Transverse colon (tissue), 4 donors: ENCODE data around the gene NRF1. TPM values are rescaled to one million over a fixed set of nuclear protein-coding genes. Genes with fewer than 3 reads are reported as not detected.
"Not testable (repeated sequence)": the region's sequence is repeated elsewhere in the genome, so short reads cannot be mapped to it uniquely, and the experiment has no call there.

Experiments used
- DNase-seq: peaks from one replicate; pipeline ENCODE4 v3.0.0-alpha.2; 2019
- H3K27ac ChIP-seq, 4 donors: fragments of 200-600 bp; sonication (generic); 2 replicates each; pipeline ENCODE4 v1.5.1; 2016 to 2018; ENCODE audit warnings: inconsistent platforms in 4 of 4
- H3K27me3 ChIP-seq: fragments of 200-600 bp; sonication (generic); 2 replicates; pipeline ENCODE4 v1.5.1; 2017; ENCODE audit warnings: inconsistent platforms
- H3K36me3 ChIP-seq, 4 donors: fragments of 200-600 bp; sonication (generic); 2 replicates each; pipeline ENCODE4 v1.5.1; 2017 to 2019; ENCODE audit warnings: inconsistent platforms in 4 of 4
- H3K4me1 ChIP-seq, 4 donors: fragments of 200-600 bp; sonication (generic); 2 replicates each; pipeline ENCODE4 v1.5.1; 2017 to 2020; ENCODE audit warnings: inconsistent platforms in 4 of 4
- H3K4me3 ChIP-seq, 4 donors: fragments of 200-600 bp; sonication (generic); 1 replicate in 1 of 4; 2 replicates in 3 of 4; pipeline versions ENCODE4 v1.5.1 to v1.6.1; 2017 to 2019; ENCODE audit warnings: inconsistent platforms in 4 of 4
- H3K9me3 ChIP-seq, 2 donors: fragments of 200-600 bp; sonication (generic); 2 replicates each; pipeline ENCODE4 v1.5.1; 2017 to 2019; ENCODE audit warnings: inconsistent platforms in 2 of 2
- EP300 ChIP-seq: sonication (generic); formaldehyde crosslinking; IDR thresholded peaks from one replicate; pipeline ENCODE4 v1.6.1; 2017; ENCODE audit warnings: antibody characterized with exemption, low read depth
- POLR2A ChIP-seq: fragments of 450-650 bp; IDR thresholded peaks from one replicate; pipeline ENCODE4 v1.6.1; 2016; ENCODE audit warnings: antibody characterized with exemption, mild to moderate bottlenecking, moderate library complexity
- POLR2AphosphoS5 ChIP-seq, 3 donors: sonication (generic); formaldehyde crosslinking; IDR thresholded peaks; one replicate each; pipeline ENCODE4 v1.6.1; 2016; ENCODE audit warnings: antibody characterized with exemption in 3 of 3
- WGBS, 2 donors: methylation state at CpG; one replicate each; pipeline ENCODE4 v1.1.5; 2018; ENCODE audit warnings: low coverage in 1 of 2; 5-methylcytosine and 5-hydroxymethylcytosine counted together
- in situ Hi-C, 4 donors: fragments of 200-750 bp; cut with MboI; loops; one replicate each; pipeline versions ENCODE4 v1.15.0 to v1.15.1; 2017; ENCODE audit warnings: low sequenced_read_pairs in 3 of 4, low pct_ligation_motif_present in 1 of 4, low pct_unique_long_range_greater_than_20kb in 1 of 4
- intact Hi-C: fragments of 100-400 bp; cut with DNase I; formaldehyde crosslinking; loops from one replicate; pipeline ENCODE4 v1.15.1; 2023; ENCODE audit warnings: low total_unique reads
- total RNA-seq, 4 donors: library from RNA; depleted of rRNA; stranded (reverse); fragments of >200 nt; gene quantifications; one replicate each; pipeline ENCODE4 v1.1.0, GENCODE V29; 2016
- TF ChIP-seq, protein P1 (sequence below), 5 experiments: fragments of 200-600 bp in 3 of 5; fragments of 450-650 bp in 2 of 5; sonication (generic) in 3 of 5; IDR thresholded peaks; 1 replicate in 2 of 5; 2 replicates in 3 of 5; pipeline ENCODE4 v1.5.1; 2016 to 2017; ENCODE audit warnings: antibody characterized with exemption in 5 of 5, inconsistent platforms in 3 of 5, mild to moderate bottlenecking in 2 of 5, moderate library complexity in 1 of 5

Gene NRF1
- total RNA-seq: 10 to 100 TPM; 11.6 to 21.5 (median 15.3) TPM

DNA sequence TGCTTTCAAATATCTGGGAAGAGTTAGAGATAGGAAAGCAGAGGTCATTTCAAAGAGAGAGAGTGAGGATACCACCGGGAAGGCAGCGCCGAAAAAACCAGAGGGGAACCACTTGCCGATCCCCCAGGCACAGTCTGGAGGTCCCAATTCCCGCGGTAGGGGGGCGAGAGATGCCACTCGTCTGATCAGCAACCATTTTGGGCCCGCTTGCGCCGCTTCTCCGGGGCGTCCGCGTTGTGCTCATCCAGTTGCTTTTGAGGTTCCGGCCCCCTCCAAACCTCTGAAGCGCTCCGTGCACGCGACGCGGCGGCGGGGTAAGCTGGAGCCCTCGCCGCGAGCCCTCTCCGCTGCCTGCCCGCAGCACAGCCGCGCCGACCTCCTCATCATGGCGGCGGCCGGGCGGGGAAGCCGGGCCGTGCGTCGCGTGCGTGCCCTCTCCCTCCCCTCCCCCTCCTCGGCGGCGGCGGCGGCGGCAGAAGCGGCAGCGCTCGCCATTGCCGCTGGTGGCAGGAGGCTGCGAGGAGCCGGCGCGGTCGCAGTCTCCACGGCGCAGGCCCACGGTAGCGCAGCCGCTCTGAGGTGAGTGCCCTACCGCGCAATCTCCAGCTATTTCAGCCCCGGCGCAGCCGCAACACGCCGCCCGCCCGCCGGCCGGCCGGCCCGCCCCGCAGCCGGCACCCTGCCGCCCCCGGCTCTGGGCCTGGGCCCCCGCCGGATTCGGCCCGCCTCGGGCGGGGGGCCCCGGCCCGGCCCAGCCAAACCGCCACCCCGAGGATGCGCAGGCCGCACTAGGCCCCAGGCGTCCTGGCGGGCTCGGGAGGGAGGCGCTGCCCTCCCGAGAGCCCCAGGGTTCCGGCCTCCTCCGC is at the start of gene NRF1:
Gene NRF1, plus strand, starts transcription at position 475 of the 866 bp plus-strand sequence. CDS start 45,632 bp downstream, outside the sequence.
- Histone ChIP-seq H3K27ac (peak within 1 kb of the TSS; percentile 90 to 98 (median 95)), H3K36me3 (no peaks in the 10 kb centered on the region), H3K9me3 (no peaks in the 10 kb centered on the region), H3K27me3 (no peaks in the 10 kb centered on the region), H3K4me3 (peak within 1 kb of the TSS; percentile 66 to 92 (median 74)), H3K4me1 (peaks cover 7 to 52% (median 35%) of the 10 kb centered on the region in 4 donors)
- TF ChIP-seq POLR2A (peak; percentile 52), POLR2AphosphoS5 (IDR thresholded peaks at IDR 0.05) (peak; percentile 63 to 85 (median 83)), EP300 (no peak)
- TF ChIP-seq, protein P1, sequence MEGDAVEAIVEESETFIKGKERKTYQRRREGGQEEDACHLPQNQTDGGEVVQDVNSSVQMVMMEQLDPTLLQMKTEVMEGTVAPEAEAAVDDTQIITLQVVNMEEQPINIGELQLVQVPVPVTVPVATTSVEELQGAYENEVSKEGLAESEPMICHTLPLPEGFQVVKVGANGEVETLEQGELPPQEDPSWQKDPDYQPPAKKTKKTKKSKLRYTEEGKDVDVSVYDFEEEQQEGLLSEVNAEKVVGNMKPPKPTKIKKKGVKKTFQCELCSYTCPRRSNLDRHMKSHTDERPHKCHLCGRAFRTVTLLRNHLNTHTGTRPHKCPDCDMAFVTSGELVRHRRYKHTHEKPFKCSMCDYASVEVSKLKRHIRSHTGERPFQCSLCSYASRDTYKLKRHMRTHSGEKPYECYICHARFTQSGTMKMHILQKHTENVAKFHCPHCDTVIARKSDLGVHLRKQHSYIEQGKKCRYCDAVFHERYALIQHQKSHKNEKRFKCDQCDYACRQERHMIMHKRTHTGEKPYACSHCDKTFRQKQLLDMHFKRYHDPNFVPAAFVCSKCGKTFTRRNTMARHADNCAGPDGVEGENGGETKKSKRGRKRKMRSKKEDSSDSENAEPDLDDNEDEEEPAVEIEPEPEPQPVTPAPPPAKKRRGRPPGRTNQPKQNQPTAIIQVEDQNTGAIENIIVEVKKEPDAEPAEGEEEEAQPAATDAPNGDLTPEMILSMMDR (IDR thresholded peaks at IDR 0.05): peak in 2 of 5 experiments; percentile 17 to 43
- in situ Hi-C loops (no loop called here), intact Hi-C loops (no loop called here)
- WGBS, 2 donors: 0 to 1% methylated on average over 1 to 59 of the region's 98 CpGs
- DNase-seq: peak; percentile 91

DNA sequence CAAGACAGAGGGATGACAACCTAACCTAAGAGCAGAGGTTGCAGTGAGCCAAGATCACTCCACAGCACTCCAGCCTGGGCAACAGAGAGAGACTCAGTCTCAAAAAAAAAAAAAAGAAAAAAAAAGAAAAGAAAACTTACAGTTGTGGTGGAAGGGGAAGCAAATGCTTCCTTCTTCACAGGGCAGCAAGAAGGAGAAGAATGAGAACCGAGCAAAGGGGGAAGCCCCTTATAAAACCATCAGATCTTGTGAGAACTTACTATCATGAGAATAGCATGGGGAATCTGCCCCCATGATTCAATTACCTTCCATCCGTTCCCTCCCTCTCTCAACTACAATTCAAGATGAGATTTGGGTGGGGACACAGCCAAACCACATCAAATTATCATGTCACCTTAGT is 45.2 kb upstream of the NRF1 start:
- WGBS, 2 donors: 27 to 43% methylated on average over 1 to 2 of the region's 2 CpGs

DNA sequence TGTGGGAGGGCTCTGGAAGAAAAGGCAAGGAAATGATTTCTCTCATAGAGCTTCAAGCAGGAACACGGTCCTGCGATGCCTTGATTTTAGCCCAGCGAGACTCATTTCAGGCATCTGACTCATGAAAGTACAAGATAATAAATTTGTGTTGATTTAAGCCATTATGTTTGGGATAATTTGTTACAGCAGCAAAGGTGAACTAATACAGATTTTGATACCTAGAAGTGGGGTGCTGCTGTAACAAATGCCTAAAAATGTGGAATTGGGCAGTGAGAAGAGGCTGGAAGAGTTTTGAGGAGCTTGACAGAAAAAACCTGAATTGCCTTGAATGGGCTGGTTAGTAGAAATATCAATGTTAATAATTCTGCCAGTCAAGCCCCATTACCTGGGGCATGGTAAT is 44.1 kb upstream of the NRF1 start:
- intact Hi-C loops (no loop called here), in situ Hi-C loops (no loop called here)
- Histone ChIP-seq H3K4me1 (peaks cover 0 to 4% (median 0%) of the 10 kb centered on the region in 4 donors), H3K9me3 (no peaks in the 10 kb centered on the region), H3K27me3 (peaks cover 16% of the 10 kb centered on the region), H3K27ac (no peak overlapping the region), H3K4me3 (no peak overlapping the region), H3K36me3 (no peaks in the 10 kb centered on the region)
- TF ChIP-seq POLR2A (no peak), POLR2AphosphoS5 (IDR thresholded peaks at IDR 0.05) (no peak), EP300 (no peak)
- TF ChIP-seq, protein P1 (IDR thresholded peaks at IDR 0.05): no peak
- DNase-seq: no peak
- WGBS, 2 donors: 95 to 97% methylated on average over 3 of the region's 3 CpGs

More for the DNA sequence above, 45.2 kb upstream of the NRF1 start:
- peaks cover 16% of the 10 kb centered on the region for H3K27me3 ChIP-seq
- H3K27ac ChIP-seq, DNase-seq, H3K9me3 ChIP-seq, H3K36me3 ChIP-seq, H3K4me1 ChIP-seq, H3K4me3 ChIP-seq, in situ Hi-C loops, intact Hi-C loops: not testable (repeated sequence)

DNA sequence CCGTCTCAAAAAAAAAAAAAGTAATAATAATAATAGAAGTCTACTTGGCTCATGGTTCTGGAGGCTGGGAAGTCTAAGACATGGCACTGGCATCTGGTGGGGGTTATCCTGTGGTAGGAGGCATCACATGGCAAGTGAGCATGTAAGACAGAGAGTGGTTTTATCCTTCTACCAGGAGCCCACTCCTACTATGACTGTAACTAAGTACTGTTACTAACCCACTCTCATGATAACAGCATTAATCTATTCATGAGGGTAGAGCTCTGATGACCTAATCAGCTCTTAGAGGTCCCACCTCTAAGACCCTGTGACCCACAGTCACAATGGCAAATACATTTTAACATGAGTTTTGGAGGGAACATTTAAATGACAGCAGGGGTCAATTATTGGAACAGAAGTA is 43.3 kb upstream of the NRF1 start:
- H3K27me3 ChIP-seq: peaks cover 16% of the 10 kb centered on the region
- no peak for TF ChIP-seq POLR2AphosphoS5 (IDR thresholded peaks at IDR 0.05)
- no peak for TF ChIP-seq EP300
- TF ChIP-seq POLR2A: no peak
- TF ChIP-seq, protein P1 (IDR thresholded peaks at IDR 0.05): no peak

More for the DNA sequence above, 43.3 kb upstream of the NRF1 start:
- 39% methylated on average over 1 of the region's 1 CpG; no CpG with 5 or more reads in 1 of the 2 donors for WGBS, 2 donors
- DNase-seq: no peak
- Histone ChIP-seq H3K4me3 (no peak overlapping the region), H3K27ac (no peak overlapping the region), H3K9me3 (no peaks in the 10 kb centered on the region), H3K36me3 (no peaks in the 10 kb centered on the region), H3K4me1 (peaks cover 0 to 4% (median 0%) of the 10 kb centered on the region in 4 donors)
- intact Hi-C loops (no loop called here), in situ Hi-C loops (no loop called here)
